Loucy (cell line): ENCODE results near the gene PAQR8.

ENCODE experiments used
- H2AFZ ChIP-seq: fragments of 200-600 bp; sonication (generic); 2 replicates; pipeline ENCODE4 v1.6.0; 2016; ENCODE audit warnings: antibody characterized with exemption, mild to moderate bottlenecking, low read length, moderate library complexity
- H3F3A ChIP-seq: fragments of 200-600 bp; 2 replicates; pipeline ENCODE4 v1.6.0; 2016; ENCODE audit warnings: antibody characterized with exemption, low read depth, mild to moderate bottlenecking
- H3K27me3 ChIP-seq: fragments of 200-600 bp; sonication (generic); 2 replicates; pipeline ENCODE4 v1.6.1; 2014; ENCODE audit warnings: low read length, mild to moderate bottlenecking; ENCODE audit not compliant: insufficient read depth, poor library complexity, severe bottlenecking
- H3K36me3 ChIP-seq: fragments of 200-600 bp; sonication (generic); 2 replicates; pipeline ENCODE4 v1.6.1; 2016; ENCODE audit warnings: low read length; ENCODE audit not compliant: insufficient read depth
- H3K4me1 ChIP-seq: fragments of 200-600 bp; sonication (generic); 2 replicates; pipeline ENCODE4 v1.5.1; 2014; ENCODE audit warnings: low read length, mild to moderate bottlenecking; ENCODE audit not compliant: insufficient read depth, poor library complexity, severe bottlenecking
- H3K4me2 ChIP-seq: fragments of 200-600 bp; sonication (generic); 2 replicates; pipeline ENCODE4 v1.6.0; 2014; ENCODE audit warnings: antibody characterized with exemption, low read length, low read depth, mild to moderate bottlenecking; ENCODE audit not compliant: poor library complexity, severe bottlenecking
- H3K4me3 ChIP-seq: fragments of 200-600 bp; sonication (generic); 2 replicates; pipeline ENCODE4 v1.5.1; 2014; ENCODE audit warnings: low read length, mild to moderate bottlenecking, mixed read lengths; ENCODE audit not compliant: poor library complexity, severe bottlenecking
- H3K79me2 ChIP-seq: fragments of 200-600 bp; sonication (generic); 2 replicates; pipeline ENCODE4 v1.6.1; 2014; ENCODE audit warnings: low read length; ENCODE audit not compliant: insufficient read depth
- H3K9ac ChIP-seq: fragments of 200-600 bp; sonication (generic); 2 replicates; pipeline ENCODE4 v1.6.0; 2014; ENCODE audit warnings: mild to moderate bottlenecking, low read depth, low read length, moderate library complexity; ENCODE audit not compliant: poor library complexity, severe bottlenecking
- H3K9me2 ChIP-seq: fragments of 200-600 bp; sonication (generic); replicated peaks from 2 replicates; pipeline ENCODE4 v1.6.1; 2016; ENCODE audit warnings: low read depth, low read length, mixed read lengths
- H3K9me3 ChIP-seq: fragments of 200-600 bp; sonication (generic); 2 replicates; pipeline ENCODE4 v1.6.1; 2014; ENCODE audit warnings: mild to moderate bottlenecking, antibody characterized with exemption, low read length, low read depth; ENCODE audit not compliant: insufficient read depth
- H4K20me1 ChIP-seq: fragments of 200-600 bp; sonication (generic); 2 replicates; pipeline ENCODE4 v1.6.0; 2014; ENCODE audit warnings: antibody characterized with exemption, low read length, mild to moderate bottlenecking; ENCODE audit not compliant: insufficient read depth, poor library complexity, severe bottlenecking
- EZH2phosphoT487 ChIP-seq: fragments of 200-600 bp; IDR thresholded peaks from 2 replicates; pipeline ENCODE4 v1.6.1; 2018; ENCODE audit warnings: antibody characterized with exemption, mild to moderate bottlenecking, moderate library complexity, borderline replicate concordance
- TF ChIP-seq, protein P1 (sequence below): fragments of 200-600 bp; sonication (generic); conservative IDR thresholded peaks from 2 replicates; pipeline ENCODE4 v1.5.1; 2014; ENCODE audit warnings: mild to moderate bottlenecking, antibody characterized with exemption, low read length

The PAQR8 gene

DNA sequence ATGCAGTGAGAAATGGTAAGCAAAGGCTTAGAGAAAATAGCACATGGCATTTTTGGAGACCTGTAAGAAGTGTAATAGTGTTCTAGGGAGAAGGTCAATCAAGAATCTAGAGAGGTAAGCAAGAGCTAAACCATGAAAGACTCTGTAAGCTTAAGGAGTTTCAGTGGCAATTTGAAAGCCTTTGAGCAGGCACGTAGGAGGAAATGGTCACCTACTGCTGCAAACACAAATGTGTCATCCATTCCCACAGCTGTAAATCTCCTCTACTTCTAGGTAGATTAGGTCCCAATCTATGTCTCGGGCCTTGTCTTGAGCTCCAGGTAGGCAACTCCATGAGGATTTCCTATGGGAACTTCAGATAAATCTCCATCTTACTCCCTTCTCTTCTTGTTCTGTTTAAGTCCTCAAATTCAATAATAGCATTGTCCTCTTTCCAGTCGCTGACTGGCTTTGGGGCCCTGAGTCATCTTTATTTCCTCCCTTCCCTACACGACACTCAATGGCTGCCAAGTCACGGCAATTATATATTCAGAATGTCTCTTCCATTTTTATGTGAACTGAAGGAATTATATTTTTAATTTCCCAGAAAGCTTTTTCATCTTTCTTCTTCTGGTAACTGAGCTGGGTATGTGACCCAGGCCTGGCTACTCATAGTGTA is 24.2 kb upstream of the PAQR8 start:
- no peak overlapping the region for H3K4me2 ChIP-seq

DNA sequence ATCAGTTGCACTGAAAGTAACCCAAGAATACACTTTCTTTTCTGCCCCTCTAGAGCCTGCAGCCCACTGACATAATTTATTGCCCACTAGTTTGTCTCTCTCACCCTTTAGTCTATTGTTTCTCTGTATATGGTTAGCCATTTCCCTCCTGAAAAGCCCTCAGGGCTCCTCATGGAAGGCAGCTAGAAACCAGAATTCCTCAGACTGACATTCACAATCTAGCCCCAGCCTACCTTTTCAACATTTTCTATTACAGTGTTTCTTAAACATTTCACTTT is 21.4 kb upstream of the PAQR8 start:
- Histone ChIP-seq H2AFZ (peak overlapping the region; percentile 73; the same call in 1 of the 2 replicates), H3F3A (no peaks in the 10 kb centered on the region; the same call in 1 of the 2 replicates), H3K4me3 (no peak overlapping the region), H3K9ac (no peak overlapping the region), H3K4me1 (peaks cover 22% of the 10 kb centered on the region), H3K9me3 (no peaks in the 10 kb centered on the region), H3K4me2 (no peak overlapping the region), H3K79me2 (no peaks in the 10 kb centered on the region), H3K36me3 (no peaks in the 10 kb centered on the region), H4K20me1 (no peaks in the 10 kb centered on the region), H3K9me2 (no peaks in the 10 kb centered on the region), H3K27me3 (no peaks in the 10 kb centered on the region)
- no peak for TF ChIP-seq EZH2phosphoT487
- TF ChIP-seq, protein P1, sequence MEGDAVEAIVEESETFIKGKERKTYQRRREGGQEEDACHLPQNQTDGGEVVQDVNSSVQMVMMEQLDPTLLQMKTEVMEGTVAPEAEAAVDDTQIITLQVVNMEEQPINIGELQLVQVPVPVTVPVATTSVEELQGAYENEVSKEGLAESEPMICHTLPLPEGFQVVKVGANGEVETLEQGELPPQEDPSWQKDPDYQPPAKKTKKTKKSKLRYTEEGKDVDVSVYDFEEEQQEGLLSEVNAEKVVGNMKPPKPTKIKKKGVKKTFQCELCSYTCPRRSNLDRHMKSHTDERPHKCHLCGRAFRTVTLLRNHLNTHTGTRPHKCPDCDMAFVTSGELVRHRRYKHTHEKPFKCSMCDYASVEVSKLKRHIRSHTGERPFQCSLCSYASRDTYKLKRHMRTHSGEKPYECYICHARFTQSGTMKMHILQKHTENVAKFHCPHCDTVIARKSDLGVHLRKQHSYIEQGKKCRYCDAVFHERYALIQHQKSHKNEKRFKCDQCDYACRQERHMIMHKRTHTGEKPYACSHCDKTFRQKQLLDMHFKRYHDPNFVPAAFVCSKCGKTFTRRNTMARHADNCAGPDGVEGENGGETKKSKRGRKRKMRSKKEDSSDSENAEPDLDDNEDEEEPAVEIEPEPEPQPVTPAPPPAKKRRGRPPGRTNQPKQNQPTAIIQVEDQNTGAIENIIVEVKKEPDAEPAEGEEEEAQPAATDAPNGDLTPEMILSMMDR: no peak

More for the DNA sequence above, 24.2 kb upstream of the PAQR8 start:
- H3K36me3 ChIP-seq: no peaks in the 10 kb centered on the region
- no peaks in the 10 kb centered on the region for H3K9me2 ChIP-seq
- H3K27me3 ChIP-seq: no peaks in the 10 kb centered on the region
- no peak overlapping the region for H3K9ac ChIP-seq
- no peaks in the 10 kb centered on the region; the same call in 1 of the 2 replicates for H3F3A ChIP-seq
- H3K4me1 ChIP-seq: peaks cover 34% of the 10 kb centered on the region
- H3K4me3 ChIP-seq: no peak overlapping the region
- peak overlapping the region; percentile 78 for H2AFZ ChIP-seq
- H4K20me1 ChIP-seq: no peaks in the 10 kb centered on the region
- TF ChIP-seq, protein P1: no peak
- TF ChIP-seq EZH2phosphoT487: no peak
- no peaks in the 10 kb centered on the region for H3K79me2 ChIP-seq
- H3K9me3 ChIP-seq: no peaks in the 10 kb centered on the region

DNA sequence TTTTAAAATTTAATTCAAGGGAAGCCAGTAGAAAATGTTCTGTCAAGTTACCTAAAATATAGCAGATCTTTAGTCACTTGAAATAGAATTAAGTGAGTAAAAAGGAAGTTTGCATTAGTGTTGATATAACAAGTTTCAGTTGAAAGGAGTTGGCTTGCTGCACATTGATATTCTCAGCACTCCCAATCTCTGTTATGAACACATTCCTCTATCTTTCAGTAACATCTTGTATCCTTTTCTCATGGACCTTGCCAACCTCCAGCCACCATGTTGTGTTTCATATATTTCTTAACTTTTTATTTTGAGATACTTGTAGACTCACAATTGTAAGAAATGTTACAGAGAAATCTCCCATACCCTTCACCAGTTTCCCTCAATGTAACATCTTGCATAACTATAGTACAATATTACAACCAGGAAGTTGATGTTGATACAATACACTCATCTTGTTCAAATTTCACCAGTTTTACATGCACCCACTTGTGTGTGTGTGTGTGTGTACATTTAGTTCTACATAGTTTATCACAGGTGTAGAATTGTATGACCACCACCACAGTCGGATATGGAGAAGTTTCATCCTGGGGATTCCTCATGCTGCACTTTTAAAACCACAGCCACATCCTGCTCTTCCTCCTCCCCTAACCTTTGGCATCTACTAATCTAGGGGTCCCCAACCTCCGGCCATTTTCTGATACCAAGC is 20.2 kb upstream of the PAQR8 start:
- no peak for TF ChIP-seq EZH2phosphoT487
- Histone ChIP-seq H3K27me3 (no peaks in the 10 kb centered on the region), H3K4me2 (peak overlapping the region; percentile 27), H3K4me1 (peaks cover 22% of the 10 kb centered on the region), H3K9ac (no peak overlapping the region), H2AFZ (peak overlapping the region; percentile 79), H4K20me1 (no peaks in the 10 kb centered on the region), H3F3A (no peaks in the 10 kb centered on the region), H3K36me3 (no peaks in the 10 kb centered on the region), H3K9me2 (no peaks in the 10 kb centered on the region), H3K9me3 (no peaks in the 10 kb centered on the region), H3K4me3 (no peak overlapping the region), H3K79me2 (no peaks in the 10 kb centered on the region)
